HG03558 (cell line): ENCODE data around the gene YIPF3.
"Not testable (repeated sequence)": the region's sequence is repeated elsewhere in the genome, so short reads cannot be mapped to it uniquely, and the experiment has no call there.

Source experiments
- ATAC-seq: cut with Tn5 transposase; IDR thresholded peaks from one replicate; pipeline ENCODE4 v1.9.1; 2021; ENCODE audit warnings: moderate number of reproducible peaks; ENCODE audit not compliant: unreplicated experiment; ENCODE audit errors: extremely low read depth

The YIPF3 gene

GRCh38 chr6:43467265-43467664, 49.5 kb downstream of the YIPF3 start:
- not testable (repeated sequence) for ATAC-seq

GRCh38 chr6:43465948-43466347, 50.8 kb downstream of the YIPF3 start:
- no peak for ATAC-seq

- ATAC-seq: no peak
Measured at GRCh38 chr6:43464337-43464736, 52.4 kb downstream of the YIPF3 start.

GRCh38 chr6:43461936-43462335, 54.8 kb downstream of the YIPF3 start:
- no peak for ATAC-seq
